Activated T-cell treated with anti-CD3 and anti-CD28 coated beads, Interleukin-2, amount 50 U/mL, for 1 hour (primary cell): ENCODE measurements around the gene RASSF8.
"Not testable (repeated sequence)": the region's sequence is repeated elsewhere in the genome, so short reads cannot be mapped to it uniquely, and the experiment has no call there.

Source experiments
- DNase-seq: peaks from one replicate; pipeline ENCODE4 v3.0.0-alpha.2; 2020

RASSF8 gene

DNA sequence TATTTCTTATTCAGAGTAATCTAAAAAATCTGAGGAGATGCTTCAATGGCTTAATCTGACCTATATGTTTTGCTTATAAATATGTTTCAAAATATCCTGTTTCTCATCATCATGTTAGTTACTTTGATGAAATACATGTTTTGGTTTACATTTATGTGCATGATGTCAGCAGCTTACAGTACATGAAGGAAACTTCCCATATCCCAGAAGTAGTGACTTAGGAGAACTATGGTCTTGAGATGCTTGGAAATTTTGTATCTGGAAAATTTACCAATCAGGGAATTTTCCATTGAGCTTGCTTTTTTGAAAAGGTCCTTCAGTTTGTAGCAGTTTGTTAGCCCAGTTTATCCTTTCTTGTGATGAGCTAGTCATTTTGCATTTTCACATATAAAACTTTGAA lies 73.3 kb downstream of the RASSF8 start:
- no peak for DNase-seq

DNA sequence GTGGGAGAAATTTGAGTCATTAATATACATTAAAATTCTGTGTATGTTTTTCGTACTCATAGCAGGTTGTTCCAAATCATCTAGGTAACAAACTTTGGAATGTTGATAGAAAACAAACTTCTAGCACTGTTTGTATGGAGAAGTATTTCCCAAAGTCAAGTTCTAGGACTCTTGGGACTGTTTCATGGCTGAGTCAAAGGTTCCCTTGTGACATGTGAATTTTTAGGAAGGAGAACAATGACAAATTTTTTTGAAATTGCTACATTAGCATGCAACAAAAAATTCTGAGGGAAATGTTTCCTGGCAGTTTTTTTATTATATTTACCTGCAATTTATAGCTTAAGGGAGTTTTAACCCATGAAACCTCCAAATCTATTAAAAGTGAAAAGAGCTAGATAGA lies 73.8 kb downstream of the RASSF8 start:
- no peak for DNase-seq

DNA sequence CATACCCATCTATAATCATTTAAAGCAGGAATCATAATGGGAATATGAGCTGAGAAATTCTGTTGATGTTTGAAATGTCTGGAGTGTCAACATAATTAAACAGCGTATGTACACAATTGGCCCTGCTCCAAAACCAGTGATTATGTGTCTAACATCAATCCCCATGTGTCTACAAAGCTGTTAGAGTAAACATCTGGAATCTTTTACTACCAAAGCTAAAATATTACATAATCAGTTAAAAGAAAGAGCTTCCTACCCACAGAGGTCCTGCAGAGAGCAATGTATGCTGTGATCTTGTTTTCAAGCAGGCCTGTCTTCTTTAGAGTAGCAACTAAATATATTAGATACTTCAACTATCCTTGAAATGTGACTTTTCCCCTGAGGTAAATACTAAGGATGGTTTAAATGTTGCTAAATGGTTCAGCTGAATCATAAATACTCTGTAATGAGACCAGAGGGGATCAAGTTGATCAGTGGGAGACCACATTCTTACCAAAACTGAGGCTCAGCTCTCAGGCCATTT lies 74.3 kb downstream of the RASSF8 start:
- no peak for DNase-seq

DNA sequence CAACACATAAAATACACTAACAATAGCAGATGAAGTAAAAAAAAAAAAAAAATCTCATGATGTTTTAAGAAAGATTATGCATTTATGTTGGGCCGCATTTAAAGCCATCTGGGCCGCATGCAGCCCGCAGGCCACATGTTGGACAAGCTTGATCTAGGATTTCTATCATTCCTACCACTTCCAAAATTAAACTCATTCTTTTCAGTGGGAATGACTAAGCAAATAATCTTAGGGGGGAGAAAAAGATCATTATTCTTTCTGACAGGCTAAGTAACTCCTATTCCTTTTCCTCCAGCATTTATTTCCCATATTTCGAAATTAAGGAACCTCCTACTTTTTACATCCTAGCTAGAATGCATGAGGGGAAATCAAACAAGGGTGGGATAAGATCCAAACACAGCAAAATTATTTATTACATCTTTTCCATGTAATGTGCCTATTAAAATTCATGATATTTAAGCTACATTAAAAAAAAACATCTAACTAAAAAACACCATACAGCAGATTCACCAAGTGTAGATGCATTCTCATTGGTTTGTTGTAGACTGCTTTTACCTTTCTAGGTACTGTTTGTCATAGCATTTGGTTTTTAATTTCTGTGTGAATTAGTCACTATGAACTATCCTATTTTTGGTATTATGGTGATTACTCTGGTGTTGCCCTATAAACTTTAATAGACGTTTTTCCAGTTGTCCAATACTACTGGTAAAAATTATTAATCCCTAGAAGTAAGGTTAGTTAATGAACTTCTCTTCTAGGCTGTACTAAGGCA lies 76.1 kb downstream of the RASSF8 start:
- no peak for DNase-seq

DNA sequence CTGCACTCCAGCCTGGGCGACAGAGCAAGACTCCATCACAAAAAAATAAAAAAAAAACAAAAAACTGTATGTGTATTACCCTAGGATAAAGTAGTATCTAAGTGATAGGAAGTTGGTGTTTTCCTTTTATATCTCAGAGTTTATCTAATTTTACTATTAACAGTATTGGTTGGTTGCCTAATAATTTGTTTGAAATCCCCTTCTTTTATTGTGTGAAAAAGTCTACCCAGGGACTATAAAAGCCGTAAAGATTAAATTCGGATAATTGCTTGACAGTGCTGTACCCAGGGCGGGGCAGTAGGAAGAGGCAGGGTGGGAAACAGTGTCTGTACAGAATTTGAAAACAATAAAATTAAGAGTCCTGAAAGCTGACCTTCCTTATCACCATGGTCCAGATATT lies 78.4 kb downstream of the RASSF8 start:
- DNase-seq, result no peak

DNA sequence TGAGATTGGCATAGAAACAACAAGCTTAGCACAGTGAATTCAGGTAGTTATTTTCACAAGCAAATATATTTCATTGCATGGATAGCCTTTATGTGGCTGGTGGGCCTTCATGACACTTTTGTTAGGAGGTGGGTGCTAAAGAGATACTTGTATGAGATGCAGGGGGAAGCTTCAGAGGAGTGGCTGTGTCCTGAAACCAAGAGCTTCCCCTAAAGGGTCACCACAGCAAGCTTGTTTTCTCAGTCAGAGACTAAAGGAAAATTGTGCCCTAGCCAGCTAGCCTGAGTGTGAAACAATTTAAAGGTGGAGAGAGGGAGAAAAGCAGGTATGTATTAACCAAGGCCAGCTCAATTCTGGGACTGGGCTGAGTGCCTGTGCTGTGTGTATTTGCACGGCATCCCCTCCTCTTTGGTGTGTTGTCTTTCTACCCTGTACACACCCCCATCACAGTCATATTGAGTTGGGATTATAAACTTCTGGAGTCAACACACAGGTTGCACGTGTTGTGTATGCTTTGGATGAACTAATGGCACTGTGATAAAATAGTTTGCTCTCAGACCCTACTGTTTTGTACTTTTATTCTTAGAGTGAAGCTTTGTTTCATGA lies 79.2 kb downstream of the RASSF8 start:
- no peak for DNase-seq

DNA sequence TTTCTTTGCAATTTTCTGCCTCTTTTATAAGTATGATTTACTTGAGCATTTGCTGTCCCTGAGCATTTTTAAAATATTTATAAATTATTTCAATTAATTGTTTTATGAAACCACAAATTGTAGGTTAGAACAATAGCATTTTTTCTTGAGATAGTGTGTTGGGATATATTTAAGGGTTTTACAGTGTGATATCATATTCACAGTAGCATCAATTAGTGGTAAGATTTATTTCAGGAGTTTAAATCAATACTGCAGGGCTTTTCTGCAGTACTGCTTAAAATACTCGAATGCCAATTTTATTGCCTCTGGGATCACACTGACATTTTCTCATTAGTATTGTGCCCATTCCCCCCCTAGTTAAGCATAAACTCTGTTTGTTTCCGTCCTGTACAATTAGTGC lies 84.2 kb downstream of the RASSF8 start:
- DNase-seq, result no peak

DNA sequence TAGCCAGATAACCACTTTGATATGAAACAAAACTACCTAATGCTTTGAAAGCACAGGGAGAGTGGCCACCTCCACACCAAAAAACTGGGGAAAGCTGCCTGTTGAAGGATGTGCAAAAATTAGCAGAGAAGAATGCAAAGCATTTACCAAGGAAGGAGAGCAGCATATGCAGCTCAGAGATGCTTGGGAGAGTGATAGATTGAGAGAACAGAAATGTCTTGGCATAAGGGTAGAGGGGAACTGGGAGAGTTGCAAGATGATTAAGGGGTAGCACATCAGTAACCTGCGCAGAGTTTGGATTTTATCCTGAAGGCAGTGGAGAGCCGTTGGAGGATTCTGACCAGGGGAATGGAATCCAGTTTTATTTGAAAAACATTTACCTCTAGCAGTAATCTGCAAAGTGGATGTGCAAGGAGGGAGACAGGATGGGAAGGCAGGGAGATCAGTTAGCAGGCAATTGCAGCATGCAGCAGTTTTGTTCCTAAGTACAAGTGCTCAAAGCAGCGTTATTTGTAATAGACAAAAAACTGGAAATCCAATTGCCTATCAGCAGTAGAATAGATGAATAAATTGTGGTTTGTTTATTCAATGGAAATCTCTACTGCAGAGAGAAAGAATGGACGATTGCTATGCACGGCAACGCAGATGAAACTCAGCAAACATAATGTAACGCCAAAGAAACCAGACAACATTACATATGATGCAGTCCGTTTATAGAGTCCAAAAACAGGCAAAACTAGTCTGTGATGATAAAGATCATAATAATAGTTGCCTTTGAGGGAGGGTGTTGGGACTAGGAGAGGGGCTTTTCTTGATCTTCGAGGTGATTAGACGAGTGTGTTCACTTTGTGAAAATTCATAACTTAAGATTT lies 84.9 kb downstream of the RASSF8 start:
- no peak for DNase-seq

DNA sequence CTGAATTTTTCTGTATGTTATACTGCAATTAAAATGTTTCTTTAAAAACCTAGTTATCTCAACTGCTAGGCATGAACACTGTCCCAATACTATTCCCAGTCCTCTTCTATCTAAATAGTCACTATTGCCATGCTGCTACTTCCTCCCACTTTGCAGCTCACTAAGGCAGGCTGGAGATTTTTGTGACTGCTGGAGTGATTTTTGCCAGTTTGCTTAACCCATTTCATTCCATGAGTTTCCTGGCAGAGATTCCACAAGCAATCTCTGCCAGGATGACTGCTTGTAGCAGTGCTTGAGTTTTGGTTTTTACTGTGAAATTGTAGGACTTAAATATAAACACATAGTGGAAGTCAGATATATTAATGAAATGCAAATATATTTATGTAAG lies 85.5 kb downstream of the RASSF8 start:
- DNase-seq, result no peak

DNA sequence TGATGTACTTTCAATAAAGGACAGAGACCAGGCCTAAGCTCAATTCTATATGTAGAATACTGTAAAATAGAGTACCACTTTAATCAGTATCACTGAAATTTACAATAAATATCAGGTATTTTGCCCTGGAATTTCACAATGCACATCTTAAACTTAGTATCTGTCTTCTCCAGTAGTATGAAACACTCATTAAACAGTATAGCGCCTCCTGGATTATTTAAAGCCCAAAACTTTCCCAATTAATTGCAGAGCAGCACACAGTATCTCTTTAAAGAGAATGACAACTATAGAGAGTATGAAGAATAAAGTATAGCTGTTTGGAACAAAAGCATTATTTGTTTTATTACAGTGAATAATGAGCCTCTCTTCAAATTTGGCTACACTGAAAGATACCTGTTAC lies 86.1 kb downstream of the RASSF8 start:
- DNase-seq, result no peak

DNA sequence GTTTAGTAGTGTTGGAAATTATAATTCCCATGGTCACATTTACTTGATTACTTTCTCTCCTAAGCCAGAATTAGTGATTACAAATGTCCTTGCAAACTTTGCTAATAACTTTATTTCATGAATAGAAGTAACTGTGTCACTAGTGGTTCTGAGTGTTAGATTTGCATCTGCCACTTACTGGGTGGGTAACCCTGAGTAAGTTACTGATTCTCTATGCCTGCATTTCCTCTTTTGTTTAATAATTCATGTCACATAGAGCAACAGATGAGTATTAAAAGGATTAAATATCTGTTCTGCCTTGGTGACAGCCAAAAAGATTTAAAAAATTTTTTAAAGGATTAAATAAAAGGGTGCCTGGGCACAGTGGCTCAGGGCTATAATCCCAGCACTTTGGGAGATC lies 87.7 kb downstream of the RASSF8 start:
- DNase-seq, result no peak

DNA sequence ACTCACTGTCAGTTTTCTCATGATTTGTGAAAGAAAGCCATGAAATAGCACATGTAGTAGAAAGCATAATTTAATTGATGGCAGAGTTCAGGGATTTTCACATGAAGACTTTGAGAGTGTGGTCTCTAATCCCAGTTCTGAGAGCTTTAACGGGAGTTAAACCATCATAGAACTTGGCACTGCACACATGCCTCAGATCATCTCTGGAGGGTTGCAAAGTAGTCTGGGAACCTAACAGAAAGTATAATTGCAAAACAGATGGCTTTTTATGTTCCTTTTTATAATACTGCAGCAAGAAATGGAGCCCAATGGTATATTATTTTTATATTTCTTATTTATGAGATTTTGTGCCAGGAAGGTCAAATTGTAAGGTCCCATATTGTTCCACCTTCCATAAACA lies 88.4 kb downstream of the RASSF8 start:
- DNase-seq, result no peak

DNA sequence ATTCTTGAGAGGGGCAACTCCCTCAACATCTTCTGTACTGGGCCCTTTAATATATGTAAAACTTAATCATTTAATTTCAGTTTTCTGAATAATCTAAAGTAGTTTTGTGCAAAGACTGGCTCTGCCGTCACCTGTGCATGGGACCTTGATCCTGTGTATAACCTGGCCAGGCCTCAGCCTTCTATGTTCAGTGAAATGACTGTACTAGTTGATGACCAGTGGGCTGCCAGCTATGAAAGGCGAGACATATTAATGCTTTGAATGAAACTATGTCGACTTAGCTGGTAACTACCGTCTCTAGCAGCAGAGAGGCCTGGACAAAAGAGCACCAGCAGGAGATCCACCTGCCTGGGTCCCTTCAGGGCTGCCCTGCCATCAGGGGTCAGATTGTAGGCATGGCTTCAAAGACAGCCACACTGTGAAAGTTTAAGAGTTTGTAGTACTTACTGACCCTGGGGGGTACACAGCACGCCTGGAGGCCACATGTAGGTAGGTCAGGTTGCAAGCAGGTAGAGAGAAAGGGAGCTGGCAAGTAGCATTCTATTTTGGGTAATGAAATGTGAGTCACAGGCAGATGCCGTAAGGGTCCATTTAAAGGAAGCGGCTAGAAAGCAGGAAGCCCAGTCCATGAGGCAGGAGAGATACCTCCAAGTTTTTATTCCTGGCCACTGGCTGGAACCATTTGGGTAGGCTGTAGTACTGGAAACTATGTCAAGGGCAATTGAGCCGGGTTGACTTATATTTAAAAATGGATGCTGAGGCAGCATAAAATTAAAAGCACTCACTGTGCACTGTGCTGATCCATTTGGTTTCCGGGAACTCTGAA lies 89.1 kb downstream of the RASSF8 start:
- no peak for DNase-seq

DNA sequence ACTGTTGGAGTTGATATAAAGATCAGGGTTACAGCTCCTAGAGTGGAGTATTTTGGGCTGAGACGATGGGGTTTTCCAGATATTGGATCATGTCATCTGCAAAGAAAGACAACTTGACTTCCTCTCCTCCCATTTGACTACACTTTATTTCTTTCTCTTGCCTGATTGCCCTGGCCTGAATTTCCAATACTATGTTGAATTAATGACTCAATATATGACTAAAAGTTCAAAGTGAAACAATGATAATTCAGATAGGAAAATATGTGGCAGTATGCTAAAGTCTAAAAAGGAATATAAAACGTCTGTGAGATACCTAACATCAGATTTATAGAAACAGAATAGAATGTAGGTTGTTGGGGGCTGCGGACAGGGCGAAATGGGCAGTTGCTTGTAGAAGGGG lies 94.2 kb downstream of the RASSF8 start:
- DNase-seq, result no peak

DNA sequence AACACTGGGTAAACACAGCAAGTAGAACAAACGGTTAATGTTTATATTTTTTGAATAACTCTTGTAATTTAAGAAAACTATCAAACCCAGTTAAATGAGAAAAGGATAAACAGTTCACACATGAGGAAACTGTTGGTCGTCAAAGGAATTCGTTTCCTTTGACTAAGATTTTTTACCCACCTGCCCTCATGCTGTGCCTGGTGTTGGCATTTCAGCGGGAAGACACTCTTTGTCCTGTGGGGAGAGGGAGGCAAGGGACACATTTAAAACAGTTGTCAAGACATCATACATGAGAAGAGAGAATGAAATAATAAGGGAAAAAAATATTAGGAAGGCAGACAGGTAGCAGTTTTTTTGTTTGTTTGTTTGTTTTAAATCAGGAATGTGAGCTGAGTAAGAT lies 95.9 kb downstream of the RASSF8 start:
- no peak for DNase-seq

DNA sequence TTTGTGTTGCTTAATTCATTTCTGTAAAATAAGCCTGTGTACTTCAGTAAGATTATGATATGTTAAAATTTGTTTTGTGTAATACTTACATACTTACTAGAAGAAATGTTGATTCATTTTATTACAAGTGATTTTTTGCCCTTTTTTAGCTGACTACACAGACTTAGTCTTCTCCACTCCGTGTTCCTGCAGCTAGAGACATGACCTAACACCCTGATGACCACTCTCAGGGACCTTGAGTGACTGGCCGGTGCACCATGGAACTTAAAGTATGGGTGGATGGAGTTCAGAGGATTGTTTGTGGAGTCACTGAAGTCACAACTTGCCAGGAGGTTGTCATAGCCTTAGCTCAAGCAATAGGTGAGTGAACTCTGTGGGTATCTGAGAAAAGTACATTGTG lies 96.6 kb downstream of the RASSF8 start:
- no peak for DNase-seq

DNA sequence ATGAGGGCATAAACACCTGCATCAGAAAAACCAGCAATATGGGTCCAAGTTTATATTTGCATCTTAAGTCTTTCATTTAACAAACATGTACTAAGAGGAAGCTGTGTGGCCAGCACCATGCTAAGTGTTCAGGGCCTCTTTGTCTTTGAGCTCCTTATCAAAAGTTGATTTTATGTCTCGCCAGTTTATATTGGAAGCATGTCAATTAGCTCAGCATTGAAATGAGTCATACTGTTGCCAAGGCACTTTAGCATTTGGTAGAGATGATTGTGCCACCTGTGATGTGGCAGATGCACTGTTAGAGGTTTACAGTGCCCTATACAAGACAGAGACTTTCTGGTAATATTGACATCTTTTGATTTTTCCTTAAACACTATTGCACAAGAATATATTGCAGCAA lies 97.9 kb downstream of the RASSF8 start:
- no peak for DNase-seq

DNA sequence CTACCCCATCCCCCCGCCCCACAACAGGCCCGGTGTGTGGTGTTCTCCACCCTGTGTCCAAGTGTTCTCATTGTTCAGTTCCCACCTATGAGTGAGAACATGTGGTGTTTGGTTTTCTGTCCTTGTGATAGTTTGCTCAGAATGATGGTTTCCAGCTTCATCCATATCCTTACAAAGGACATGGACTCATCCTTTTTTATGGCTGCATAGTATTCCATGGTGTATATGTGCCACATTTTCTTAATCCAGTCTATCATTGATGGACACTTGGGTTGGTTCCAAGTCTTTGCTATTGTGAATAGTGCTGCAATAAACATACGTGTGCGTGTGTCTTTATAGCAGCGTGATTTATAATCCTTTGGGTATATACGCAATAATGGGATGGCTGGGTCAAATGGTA lies 98.8 kb downstream of the RASSF8 start:
- DNase-seq, result not testable (repeated sequence)

DNA sequence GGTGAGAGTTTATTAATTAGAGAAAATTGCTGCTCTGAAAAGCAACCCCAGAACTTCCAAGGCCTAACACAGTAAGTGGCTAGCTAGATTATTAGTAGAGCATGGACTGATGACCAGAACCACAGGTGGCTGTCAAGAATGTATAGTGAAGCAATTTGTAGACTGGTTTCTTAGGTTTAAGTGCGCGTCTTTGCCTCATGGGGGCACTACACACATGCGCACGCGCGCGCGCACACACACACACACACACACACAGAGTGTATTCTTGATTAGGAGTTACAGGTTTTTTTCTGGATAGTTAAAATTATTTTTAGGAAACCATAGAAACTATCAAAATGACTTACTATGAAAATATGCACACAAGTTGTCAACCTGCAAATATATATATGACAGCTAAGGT lies 99.8 kb downstream of the RASSF8 start:
- DNase-seq, result no peak

DNA sequence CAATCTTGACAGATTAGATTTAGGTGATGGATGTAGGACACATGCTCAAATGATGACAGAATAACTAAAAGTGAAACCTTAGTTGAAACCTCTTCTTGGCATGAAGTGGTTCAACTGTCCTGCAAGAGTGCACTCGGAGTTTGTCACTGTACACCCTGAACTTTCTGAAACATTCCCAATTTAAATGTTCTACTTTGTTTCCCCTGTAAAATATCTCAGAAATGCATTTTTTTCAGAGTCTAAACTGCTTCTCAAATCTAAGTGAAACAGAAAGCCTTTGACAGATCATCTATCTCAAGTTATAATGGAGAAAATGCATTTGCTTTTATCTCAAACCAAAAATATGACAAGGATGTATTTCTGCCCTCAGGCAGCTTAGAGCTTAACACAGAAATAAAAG lies 100.3 kb downstream of the RASSF8 start:
- no peak for DNase-seq

DNA sequence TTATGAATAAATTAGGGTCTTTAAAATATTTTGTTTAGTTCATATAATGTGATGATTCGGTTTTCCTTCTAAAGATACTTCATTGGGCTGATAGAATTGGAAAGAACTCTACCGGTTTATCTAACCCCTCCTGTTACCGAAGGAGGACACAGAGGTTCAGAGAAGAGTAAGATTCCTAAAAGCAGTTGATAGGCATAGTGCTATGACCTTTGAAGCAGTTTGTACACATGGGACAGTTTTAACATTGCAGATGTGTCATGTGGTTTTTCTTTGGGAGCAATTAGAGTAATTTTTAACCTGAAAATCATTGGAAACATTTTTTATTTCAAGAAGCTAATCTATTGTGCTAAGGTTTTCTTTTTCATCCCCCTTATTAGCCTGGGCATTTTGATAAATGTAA lies 103.5 kb downstream of the RASSF8 start:
- no peak for DNase-seq

DNA sequence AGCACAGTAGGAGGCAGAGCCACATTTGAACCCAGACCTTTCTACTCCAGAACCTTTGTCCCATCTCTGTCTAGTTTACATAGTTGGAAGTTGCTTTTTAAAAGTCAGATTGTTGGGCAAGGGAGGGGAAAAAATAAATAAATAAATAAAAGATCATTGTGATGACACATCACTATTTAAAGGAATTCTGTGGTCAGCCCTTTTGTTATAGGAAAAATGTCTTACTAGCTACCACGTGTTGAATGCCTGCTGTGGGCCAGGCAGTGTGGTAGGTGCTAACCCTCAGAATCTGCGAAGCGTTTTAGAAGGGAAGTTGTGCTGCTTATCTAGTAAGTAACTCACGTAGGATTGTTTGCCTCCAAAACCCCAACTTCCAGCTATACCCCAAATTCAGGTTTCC lies 104.1 kb downstream of the RASSF8 start:
- no peak for DNase-seq

DNA sequence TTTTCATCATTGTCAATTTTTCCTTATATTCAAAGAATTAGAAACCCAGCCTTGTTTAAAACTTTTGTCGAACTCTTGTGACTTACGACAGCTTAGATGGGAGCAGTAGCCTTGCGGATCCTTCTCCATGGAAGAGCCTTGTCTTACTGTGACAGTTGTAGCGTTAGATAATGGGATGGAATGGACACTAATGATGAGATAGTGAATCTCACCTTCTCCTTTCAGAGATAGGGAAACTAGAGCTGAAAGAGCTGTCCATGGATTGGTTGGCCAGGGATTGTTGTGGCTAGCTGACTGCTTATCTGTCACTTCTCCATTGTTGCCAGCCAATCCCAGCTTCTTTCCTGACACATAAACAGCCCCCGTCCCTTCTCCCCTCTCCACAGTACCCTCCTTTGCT lies 107.0 kb downstream of the RASSF8 start:
- no peak for DNase-seq
